Measurements from ENCODE around the gene SIN3A. TPM values are rescaled to one million over a fixed set of nuclear protein-coding genes. Genes with fewer than 3 reads are reported as not detected.

The SIN3A gene
- total and polyA plus RNA-seq, 2 of the 8 experiments (the other 6 are each of a cell fraction or from before 2014, with no cell fraction given): 69.5 to 109 TPM

GRCh38 chr15:75452865-75453702, 1.6 kb upstream of the SIN3A start (continued):
- no peak for TF ChIP-seq EZH2 (IDR thresholded peaks at IDR 0.05; ENCODE audit: low read depth, low read length, severe bottlenecking)
- no peak for TF ChIP-seq SRF (IDR thresholded peaks at IDR 0.05; ENCODE audit: low read depth, low read length)
- no peak for TF ChIP-seq JUND (IDR thresholded peaks at IDR 0.05; ENCODE audit: low read length)
- peak; percentile 64 for TF ChIP-seq POLR2AphosphoS5 (IDR thresholded peaks at IDR 0.05; ENCODE audit: low read depth, low read length)
- TF ChIP-seq ASH2L (IDR thresholded peaks at IDR 0.05; ENCODE audit: low read length): peak; percentile 36
- TF ChIP-seq RNF2 (IDR thresholded peaks at IDR 0.05; ENCODE audit: borderline replicate concordance, low read depth, low read length, missing control alignments, poor library complexity, severe bottlenecking): no peak
- TF ChIP-seq CEBPB (IDR thresholded peaks at IDR 0.05; ENCODE audit: low read depth, low read length): no peak
- no peak for TF ChIP-seq RXRA (IDR thresholded peaks at IDR 0.05; ENCODE audit: insufficient read depth, low read depth, low read length)
- TF ChIP-seq, protein P1, sequence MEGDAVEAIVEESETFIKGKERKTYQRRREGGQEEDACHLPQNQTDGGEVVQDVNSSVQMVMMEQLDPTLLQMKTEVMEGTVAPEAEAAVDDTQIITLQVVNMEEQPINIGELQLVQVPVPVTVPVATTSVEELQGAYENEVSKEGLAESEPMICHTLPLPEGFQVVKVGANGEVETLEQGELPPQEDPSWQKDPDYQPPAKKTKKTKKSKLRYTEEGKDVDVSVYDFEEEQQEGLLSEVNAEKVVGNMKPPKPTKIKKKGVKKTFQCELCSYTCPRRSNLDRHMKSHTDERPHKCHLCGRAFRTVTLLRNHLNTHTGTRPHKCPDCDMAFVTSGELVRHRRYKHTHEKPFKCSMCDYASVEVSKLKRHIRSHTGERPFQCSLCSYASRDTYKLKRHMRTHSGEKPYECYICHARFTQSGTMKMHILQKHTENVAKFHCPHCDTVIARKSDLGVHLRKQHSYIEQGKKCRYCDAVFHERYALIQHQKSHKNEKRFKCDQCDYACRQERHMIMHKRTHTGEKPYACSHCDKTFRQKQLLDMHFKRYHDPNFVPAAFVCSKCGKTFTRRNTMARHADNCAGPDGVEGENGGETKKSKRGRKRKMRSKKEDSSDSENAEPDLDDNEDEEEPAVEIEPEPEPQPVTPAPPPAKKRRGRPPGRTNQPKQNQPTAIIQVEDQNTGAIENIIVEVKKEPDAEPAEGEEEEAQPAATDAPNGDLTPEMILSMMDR (IDR thresholded peaks at IDR 0.05; ENCODE audit: control extremely low read depth in 1 of 3, insufficient read depth in 1 of 3, low read depth in 1 of 3, low read length in 3 of 3): peak; percentile 37 to 59 (median 54)
- TF ChIP-seq SP2 (IDR thresholded peaks at IDR 0.05; ENCODE audit: low read length): no peak
- peak; percentile 9; the same call in 1 of the 2 replicates for TF ChIP-seq CHD1 (IDR thresholded peaks at IDR 0.05; ENCODE audit: low read depth, low read length)
- no peak for TF ChIP-seq TEAD4 (IDR thresholded peaks at IDR 0.05; ENCODE audit: low read depth, low read length)
- TF ChIP-seq SIN3A (conservative IDR thresholded peaks at IDR 0.05 in 1 of 2, IDR thresholded peaks at IDR 0.05 in 1 of 2; ENCODE audit: low read depth in 1 of 2, low read length in 2 of 2): peak; percentile 10 to 70; a peak in 1 of 4 replicates
- TF ChIP-seq EP300 (IDR thresholded peaks at IDR 0.05; ENCODE audit: borderline replicate concordance in 1 of 2, low read depth in 2 of 2, low read length in 2 of 2): no peak
- TF ChIP-seq, protein P2, sequence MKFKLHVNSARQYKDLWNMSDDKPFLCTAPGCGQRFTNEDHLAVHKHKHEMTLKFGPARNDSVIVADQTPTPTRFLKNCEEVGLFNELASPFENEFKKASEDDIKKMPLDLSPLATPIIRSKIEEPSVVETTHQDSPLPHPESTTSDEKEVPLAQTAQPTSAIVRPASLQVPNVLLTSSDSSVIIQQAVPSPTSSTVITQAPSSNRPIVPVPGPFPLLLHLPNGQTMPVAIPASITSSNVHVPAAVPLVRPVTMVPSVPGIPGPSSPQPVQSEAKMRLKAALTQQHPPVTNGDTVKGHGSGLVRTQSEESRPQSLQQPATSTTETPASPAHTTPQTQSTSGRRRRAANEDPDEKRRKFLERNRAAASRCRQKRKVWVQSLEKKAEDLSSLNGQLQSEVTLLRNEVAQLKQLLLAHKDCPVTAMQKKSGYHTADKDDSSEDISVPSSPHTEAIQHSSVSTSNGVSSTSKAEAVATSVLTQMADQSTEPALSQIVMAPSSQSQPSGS (IDR thresholded peaks at IDR 0.05; ENCODE audit: low read length): no peak; the same call in 1 of the 2 replicates
- peak in 1 of 2 experiments; percentile 66; a peak in 1 of 3 replicates for TF ChIP-seq POLR2A (IDR thresholded peaks at IDR 0.05; ENCODE audit: control extremely low read depth in 1 of 2, low read depth in 2 of 2, low read length in 2 of 2)

Measured in H1 (cell line).